NOMO-1 treated with dmso at 0.1 percent for 144 hours (cell line): ENCODE measurements around the gene SLITRK6.
A peak's percentile ranks its signal among the peaks of the same experiment; 100 is the strongest.
"Not testable (repeated sequence)": the region's sequence is repeated elsewhere in the genome, so short reads cannot be mapped to it uniquely, and the experiment has no call there.

ENCODE experiments used
- DNase-seq: peaks from one replicate; lab custom pipeline; 2025; ENCODE audit not compliant: unreplicated experiment; lab: John Stamatoyannopoulos, UW

SLITRK6 gene, protein sequence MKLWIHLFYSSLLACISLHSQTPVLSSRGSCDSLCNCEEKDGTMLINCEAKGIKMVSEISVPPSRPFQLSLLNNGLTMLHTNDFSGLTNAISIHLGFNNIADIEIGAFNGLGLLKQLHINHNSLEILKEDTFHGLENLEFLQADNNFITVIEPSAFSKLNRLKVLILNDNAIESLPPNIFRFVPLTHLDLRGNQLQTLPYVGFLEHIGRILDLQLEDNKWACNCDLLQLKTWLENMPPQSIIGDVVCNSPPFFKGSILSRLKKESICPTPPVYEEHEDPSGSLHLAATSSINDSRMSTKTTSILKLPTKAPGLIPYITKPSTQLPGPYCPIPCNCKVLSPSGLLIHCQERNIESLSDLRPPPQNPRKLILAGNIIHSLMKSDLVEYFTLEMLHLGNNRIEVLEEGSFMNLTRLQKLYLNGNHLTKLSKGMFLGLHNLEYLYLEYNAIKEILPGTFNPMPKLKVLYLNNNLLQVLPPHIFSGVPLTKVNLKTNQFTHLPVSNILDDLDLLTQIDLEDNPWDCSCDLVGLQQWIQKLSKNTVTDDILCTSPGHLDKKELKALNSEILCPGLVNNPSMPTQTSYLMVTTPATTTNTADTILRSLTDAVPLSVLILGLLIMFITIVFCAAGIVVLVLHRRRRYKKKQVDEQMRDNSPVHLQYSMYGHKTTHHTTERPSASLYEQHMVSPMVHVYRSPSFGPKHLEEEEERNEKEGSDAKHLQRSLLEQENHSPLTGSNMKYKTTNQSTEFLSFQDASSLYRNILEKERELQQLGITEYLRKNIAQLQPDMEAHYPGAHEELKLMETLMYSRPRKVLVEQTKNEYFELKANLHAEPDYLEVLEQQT

DNA sequence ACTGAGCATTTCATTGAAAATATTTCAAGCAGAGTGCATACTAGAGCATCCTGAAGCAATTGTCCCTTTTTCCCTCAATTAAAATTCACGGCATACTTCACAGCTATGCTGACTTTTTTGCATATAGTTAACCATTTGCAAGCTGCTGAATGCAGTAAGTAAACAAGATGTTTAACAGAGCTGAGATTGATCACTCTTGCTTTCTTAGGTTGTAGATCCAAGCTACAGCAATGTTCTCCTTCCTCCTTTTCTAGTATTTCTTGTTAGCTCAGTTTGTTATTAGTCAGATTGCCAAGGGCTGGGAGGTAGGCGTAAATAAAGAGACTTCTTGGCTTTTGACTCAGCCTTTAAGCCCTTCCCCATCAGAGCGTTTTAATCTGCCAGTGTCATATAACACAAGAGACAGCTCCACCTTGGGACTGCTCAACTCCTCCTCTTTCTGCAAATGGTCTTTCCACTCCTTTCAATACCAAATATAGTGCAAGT, at the start of gene SLITRK6:
Gene SLITRK6, minus strand, starts transcription at position 323 of the 486 bp plus-strand sequence. CDS start 2,911 bp downstream, outside the sequence.
- peak; percentile 3 for DNase-seq

DNA sequence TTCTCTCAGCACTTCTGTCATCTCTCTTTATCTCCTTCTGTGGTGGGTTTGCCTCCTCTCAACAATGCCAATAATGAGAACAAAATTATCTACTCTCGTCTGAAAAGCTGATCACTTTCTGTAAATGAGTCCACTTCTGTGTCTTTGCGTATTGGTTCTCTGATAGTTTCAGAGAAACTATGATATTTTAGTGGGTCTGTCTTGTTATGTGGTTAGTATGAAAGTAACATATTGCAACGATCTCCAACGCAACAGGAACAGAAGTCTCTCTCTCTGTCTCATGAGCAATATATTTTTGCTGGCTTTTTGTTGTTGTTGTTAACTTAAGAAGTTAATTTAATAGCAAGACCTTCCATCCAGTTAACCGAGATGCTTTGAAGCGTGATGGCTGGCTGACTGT, 47.8 kb upstream of the SLITRK6 start:
- no peak for DNase-seq

DNA sequence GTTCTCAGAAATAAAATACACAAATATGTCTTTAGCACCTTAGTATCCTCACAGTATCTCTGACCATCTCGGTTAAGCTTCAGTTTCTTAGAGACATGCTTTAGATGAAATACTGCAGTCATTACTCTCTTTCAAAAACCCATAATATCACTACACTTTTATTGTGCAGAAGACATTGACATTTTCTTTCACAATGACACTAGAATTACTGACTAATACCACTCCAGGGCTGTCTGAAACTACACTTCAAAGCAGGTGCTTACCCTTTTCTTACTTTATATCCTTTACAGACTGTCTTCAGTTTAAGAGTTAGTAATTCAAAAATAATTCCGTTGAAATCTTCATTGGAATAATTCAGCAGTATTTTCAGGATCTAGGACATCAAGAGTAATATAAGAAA, 42.2 kb upstream of the SLITRK6 start:
- DNase-seq, result no peak

DNA sequence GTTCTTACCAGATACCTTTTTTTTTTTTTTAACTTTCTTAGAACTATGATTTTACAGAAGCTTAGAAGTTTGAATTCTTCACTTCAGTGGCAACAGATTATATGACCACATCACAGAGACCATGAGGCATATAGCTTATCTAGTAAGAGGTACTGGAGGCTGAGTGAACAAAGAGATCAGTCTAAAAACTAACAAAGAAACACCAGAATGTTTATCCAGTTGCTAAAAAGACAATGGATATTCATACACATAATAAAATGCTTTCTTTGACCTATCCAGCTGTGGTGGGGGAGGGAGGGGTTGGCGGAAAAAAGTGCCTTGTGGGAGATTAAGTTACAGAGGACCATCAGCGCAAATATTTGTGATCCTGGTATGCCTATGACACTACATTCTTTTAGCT, 34.7 kb upstream of the SLITRK6 start:
- no peak for DNase-seq

DNA sequence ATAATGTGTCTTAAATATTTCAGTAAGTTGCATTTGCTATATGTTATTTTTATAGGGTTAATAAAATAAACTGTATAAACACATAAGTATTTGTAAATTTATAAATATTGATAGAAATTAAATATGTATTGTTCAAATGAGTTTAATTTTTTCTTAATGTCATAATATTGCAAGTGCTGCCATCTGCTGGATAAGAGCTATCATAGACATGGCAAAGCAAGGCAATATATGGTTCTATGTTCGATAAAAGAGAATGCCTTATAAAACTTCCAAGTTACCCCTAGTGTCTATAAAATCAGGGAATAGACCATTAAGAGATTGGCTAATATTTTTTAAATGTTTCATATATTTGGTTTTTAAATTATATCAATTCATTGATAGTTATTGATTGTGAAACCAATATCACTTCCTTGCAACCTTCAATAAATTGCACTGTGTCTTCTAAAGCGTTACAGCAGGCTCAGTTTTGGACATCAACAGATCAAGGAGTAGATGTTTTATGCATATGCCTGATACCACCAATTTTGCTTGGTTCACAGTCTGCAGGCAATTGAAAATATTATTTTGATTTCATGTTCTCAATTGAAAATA, 29.0 kb upstream of the SLITRK6 start:
- DNase-seq, result no peak

DNA sequence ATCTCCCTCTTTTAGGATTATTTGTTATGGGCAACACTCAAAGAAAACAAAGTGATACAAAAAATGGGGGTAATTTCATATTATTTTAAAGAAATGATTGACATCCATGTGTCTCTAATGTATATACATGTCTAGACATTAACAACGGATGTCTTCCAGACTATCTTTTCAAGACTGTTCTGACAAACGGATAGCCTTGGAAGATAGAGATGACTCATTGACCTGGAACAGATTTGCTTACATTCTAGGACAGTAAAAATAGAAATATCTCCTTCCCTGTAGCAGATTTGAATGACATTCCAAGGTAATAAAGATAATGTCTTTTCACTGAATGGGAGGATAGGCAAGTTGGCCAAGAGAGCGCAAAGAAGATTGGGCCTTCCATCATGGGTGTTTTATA, 26.2 kb upstream of the SLITRK6 start:
- DNase-seq, result no peak

DNA sequence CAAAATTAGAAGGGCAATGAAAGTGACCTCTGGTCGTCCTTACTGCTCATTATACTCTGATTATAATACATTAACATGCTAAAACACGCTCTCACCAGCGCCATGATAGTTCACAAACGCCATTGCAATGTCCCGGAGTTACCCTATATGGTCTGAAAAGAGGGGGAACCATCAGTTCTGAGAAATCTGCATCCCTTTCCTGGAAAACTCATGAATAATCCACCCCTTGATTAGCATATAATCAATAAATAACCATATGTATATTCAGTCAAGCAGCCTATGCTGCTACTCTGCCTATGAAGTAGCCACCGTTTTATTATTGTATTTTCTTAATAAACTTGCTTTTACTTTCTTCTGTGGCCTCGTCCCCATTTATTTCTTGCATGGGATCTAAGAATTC, 24.6 kb upstream of the SLITRK6 start:
- no peak for DNase-seq

DNA sequence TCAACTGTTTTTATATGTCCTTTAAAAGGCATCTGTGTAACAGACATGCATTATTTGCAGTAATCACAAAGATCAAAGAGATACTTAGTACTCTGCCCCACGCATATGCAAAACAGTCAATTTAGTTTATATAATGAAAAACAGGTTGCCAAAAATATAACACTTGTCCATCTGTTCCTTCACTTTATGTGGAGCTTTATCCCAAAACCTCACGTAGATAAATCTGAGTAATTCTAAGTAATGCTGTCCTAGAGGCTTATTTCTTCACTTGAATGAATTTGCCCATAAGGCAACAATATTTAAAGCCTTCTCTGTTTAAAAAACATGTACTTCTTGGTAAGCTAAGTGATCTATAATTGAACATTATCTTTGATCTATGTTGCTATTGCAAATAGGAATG, 20.3 kb upstream of the SLITRK6 start:
- DNase-seq, result no peak

DNA sequence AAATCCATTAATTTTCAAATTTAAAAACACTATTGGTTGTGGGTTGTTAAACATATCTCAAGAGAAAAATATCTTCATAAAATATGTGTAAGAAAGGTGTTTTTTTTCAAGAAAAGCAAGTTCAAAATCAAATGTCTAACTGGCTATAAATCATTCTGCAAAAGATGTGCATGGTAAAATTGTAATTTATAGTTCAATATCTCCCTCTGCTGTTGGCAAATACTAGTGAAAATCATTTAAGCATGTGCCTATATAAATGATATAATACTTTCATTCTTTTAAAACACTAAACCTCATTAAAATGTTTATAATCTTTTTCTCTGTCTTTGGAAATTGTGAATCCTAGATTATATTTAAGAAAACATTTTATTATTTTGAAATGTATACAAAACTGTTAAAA, 17.2 kb upstream of the SLITRK6 start:
- DNase-seq, result no peak

DNA sequence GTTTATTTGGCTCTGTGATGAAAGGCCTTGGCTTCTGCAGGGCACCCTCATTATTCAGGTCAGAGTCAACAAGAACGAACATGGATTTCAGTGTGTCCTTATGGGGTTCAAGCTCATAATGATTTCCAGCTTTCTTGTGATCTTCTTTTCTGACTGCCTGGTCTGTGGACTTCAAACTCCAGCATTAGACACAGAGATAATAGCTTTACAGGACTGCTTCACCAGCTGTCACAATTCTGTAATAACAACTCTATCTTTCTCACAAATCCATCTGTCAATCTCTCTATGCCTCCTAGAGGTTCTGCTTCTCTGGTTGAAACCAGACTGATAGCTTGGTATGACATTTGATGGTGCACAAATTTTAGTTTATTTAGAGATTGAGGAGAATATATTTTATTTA, 13.1 kb upstream of the SLITRK6 start:
- no peak for DNase-seq

DNA sequence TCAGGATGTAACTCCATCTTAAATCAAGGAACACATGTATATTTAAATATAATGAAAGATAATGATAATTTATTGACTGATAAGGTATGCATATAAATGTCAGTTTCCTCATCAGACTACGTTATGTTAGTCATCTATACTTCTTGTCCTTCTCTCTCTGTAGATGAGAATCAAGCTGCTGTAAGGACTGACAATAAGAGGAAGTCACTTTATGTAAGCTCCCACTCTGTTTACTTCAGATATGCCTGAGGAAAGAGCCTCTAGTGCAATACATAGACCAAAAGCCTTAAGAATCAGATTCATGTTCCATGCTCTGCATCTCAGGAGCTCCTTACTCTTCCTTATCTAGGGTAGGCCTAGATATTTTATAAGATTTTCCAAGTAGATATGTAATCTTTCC, 9.6 kb upstream of the SLITRK6 start:
- no peak for DNase-seq

DNA sequence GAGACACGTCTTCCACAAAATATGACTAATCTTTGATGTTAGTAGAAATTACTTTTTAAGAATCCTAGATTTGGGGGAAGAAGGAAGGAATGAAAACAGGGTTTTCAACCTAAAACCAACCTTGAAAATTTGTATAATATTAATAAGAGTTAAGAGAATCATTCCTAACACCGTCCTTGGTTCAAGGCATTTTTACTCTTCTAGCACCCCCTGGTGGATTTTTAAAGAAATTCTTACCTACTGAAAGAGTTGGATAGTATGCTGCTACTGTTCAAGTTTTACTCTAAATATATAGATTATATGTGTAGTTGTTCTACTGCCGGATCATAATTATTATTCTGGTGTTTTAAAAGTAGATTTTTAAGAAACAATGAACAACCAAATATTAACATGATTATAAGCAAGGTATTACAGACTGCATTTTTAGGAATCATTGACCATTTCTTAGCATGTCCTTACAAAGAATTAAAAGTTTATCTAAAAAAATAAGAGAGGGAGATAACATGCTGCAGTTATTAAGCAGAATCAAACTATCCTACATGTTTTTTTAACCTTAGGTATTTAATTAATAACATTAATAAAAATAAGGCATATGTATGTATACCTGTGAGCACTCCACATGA, 7.4 kb upstream of the SLITRK6 start:
- DNase-seq, result peak; percentile 19

DNA sequence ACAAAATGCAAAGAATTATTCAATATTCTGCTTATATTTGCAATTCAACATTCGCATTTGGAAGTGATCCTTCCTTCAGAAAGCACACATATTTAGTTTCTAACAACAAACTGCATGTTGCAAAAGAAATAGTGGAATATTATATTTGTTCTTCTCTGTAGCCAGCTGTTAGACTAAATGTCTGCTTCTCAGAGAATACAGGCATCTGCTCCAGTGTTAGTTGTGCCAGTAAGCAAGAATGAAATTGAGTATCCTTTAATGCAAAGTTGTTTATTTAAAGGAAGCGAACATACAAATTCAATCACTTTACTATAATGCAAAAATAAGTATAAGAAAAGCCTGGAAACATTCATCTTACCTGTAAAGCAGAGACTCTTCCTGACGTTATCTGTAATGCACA, 663 bp downstream of the SLITRK6 start:
- no peak for DNase-seq

DNA sequence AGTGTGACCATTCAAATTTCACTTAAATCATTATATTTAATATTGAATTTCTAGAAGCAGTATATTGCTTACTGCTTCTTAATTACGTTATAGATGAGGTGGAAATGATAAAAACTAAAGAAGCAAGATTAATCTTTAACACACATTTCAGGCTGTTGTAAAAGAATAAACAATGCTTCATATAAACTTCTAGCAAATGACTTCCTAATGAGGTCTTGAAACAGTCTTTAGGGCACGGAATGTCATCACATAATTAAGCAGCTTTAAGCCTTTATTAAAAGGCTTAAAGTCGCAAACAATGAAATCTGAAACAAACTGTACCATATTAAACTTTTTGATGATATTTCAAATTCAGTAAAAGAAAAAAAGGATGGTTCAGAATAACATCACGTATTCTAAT, 1.9 kb downstream of the SLITRK6 start:
- DNase-seq, result no peak

DNA sequence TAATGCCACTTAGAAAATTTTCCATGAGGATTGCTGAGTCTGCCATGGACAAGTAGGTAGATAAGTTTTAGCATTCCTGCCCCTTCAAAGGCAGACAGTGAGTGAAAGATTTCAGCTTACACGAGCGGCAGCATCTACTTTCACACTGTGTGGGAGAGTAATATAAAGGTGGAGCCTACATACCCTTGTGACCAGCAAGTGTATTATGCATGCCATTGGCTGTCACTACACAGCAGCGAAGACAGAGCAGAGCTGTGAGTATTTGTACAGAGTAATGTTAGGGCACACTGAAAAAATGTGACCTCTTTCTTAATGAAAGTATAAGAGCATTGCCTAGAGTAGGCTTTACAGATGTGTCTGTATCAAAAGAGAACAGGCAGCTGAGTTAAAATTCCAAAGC, 14.0 kb downstream of the SLITRK6 start:
- no peak for DNase-seq

DNA sequence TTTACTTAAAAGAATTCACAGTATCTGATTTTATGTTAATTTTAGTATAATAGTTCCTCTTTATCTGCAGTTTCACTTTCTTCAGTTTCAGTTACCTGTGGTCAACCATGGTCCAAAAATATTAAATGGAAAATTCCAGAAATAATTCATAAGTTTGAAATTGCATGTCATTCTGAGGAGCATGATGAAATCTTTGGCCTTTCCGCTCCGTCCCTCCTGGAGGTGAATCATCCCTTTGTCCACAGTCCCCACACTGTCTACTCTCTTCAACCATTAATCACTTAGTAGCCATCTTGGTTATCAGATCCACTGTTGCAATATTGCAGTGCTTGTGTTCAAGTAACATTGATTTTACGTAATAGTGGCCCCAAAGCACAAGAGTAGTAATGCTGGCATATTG, 26.9 kb downstream of the SLITRK6 start:
- DNase-seq, result peak; percentile 65

DNA sequence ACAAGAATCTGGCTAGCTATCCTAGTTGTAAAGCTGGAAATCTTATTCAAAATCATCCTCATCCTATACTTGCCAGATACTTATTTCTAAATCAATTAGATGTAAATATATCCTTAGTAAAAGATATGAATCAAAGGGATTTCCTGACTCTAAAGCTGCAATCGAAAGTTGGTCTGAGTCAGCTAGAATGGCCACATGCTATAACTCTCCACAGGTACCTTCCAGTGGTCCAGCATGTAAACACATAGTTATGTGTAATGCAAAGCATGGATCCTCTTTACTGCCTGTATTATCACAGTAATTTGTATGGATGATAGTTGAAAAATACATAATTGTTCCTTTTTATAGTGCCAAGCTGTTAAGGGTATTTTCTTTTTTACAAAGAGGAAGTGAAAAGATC, 27.4 kb downstream of the SLITRK6 start:
- no peak for DNase-seq

DNA sequence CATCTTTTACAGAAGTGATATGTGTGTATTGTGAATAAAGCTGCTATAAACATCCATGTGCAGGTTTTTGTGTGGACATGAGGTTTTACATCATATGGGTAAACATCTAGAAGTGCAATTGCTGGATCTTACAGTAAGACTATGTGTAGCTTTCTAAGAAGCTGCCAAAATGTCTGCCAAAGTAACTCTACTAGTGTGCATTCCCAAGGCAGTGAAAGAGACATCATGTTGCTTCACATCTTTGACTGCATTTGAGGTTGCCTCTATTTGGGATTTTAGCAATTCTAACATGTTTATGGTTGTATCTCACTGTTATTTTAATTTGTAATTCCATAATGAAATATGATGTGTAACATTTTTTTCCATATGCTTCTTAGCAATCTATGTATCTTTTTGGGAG, 30.3 kb downstream of the SLITRK6 start:
- no peak for DNase-seq

DNA sequence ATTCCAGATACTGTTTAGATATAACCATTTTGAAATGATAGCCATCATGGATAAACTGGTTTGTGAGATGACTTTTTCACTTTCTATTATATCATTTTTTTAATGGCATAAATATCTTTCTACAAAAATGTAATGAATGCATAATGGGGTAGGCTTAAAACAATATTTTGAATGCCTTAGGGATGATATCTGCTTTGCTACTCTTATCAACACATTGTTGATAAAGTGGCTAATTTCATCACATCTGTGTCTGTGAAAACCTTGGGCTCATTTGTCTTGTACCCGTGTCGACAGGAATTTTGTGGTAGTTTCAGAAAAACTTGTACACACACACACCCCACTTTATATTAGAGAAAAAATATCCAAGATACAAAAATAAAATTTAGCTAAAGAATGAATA, 44.1 kb downstream of the SLITRK6 start:
- DNase-seq, result no peak

DNA sequence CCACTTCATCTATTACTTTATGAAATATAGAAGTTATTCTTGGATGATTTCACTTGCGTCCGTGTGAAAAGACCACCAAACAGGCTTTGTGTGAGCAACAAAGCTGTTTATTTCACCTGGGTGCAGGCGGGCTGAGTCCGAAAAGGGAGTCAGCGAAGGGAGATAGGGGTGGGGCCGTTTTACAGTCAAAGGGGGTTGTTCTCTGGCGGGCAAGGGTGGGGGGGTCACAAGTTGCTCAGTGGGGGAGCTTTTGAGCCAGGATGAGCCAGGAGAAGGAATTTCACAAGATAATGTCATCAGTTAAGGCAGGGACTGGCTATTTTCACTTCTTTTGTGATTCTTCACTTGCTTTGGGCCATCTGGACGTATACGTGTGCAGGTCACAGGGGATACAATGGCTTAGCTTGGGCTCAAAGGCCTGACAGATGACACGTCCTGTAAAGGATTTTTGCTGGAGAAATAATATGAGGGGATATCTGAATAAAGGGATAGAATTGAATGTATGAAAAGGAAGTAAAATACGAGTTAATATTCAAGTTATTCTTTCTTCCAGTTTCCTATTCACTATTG, 55.9 kb downstream of the SLITRK6 start:
- DNase-seq, result not testable (repeated sequence)
